Esophagus muscularis mucosa (tissue), 3 donors: ENCODE measurements around the gene SLTM.

Experiments used
- CTCF ChIP-seq, 3 experiments: fragments of 200-600 bp in 2 of 3; fragments of 450-650 bp in 1 of 3; sonication (generic) in 2 of 3; IDR thresholded peaks; one replicate each; pipeline ENCODE4 v1.5.1; 2017 to 2019; ENCODE audit warnings: antibody characterized with exemption in 3 of 3, mild to moderate bottlenecking in 2 of 3, moderate library complexity in 1 of 3
- POLR2A ChIP-seq: fragments of 450-650 bp; IDR thresholded peaks from one replicate; pipeline ENCODE4 v1.6.1; 2017; ENCODE audit warnings: antibody characterized with exemption, moderate library complexity, mild to moderate bottlenecking, low read depth

- TF ChIP-seq POLR2A (no peak), CTCF (IDR thresholded peaks at IDR 0.05) (no peak)
Observed at GRCh38 chr15:58916962-58917361, 16.5 kb downstream of the SLTM start.
